GM19324 (cell line): Measurements from ENCODE around the gene FNDC3A.
"Not testable (repeated sequence)": the region's sequence is repeated elsewhere in the genome, so short reads cannot be mapped to it uniquely, and the experiment has no call there.

Experiments
- ATAC-seq: cut with Tn5 transposase; IDR thresholded peaks from one replicate; pipeline ENCODE4 v1.9.1; 2021; ENCODE audit warnings: mild to moderate bottlenecking, moderate library complexity; ENCODE audit not compliant: unreplicated experiment, low FRiP score

FNDC3A gene

DNA sequence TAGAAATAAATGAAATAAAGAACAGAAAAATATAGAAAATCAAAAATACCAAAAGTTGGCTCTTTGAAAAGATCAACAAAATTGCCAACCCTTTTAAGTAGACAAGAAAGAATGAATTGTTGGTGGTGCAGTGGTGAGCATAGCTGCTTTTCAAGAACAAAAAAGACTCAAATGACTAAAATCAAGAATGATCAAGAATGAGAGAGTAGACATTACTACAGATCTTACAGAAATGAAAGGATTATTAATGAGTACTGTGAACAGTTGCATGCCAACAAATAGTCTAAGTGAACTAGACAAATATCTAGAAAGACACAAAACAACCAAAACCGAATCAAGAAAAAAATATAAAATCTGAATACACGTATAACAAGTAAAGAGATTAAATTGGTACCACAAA lies 53.9 kb downstream of the FNDC3A start:
- ATAC-seq, result no peak

DNA sequence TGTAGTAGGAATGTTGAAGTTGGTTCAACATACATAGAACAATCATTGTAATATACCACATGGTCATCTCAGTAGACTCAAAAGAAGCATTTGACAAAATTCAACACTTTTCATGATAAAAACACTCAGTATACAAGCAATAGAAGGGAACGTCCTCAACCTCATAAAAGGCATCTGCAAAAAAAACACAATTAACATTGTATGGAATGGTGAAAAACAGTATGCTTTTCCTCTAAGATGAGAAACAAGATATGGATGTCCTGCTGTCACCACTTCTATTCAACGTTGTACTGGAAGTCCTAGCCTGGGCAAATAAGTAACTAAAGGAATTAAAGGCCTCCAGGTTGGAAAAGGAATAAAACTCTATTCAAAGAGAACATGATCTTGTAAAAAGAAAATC lies 54.5 kb downstream of the FNDC3A start:
- no peak for ATAC-seq

DNA sequence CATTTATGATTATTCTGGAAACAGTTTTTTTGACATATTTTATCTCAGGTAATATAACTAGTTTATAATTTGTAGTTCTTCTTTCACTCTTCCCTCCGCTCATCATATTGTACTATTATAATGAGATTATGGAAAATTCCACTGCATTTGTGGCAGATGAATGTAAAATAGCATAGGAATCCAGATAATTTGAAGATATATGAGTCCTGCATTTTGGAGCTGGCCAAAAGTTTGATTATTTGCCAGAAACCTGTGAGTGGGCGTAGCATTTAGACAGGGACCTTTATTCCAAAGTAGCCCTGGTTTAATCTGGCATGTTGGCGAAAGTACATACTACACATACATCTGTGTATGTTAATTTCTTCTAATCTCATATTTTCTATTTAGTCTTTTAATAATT lies 65.2 kb downstream of the FNDC3A start:
- no peak for ATAC-seq

DNA sequence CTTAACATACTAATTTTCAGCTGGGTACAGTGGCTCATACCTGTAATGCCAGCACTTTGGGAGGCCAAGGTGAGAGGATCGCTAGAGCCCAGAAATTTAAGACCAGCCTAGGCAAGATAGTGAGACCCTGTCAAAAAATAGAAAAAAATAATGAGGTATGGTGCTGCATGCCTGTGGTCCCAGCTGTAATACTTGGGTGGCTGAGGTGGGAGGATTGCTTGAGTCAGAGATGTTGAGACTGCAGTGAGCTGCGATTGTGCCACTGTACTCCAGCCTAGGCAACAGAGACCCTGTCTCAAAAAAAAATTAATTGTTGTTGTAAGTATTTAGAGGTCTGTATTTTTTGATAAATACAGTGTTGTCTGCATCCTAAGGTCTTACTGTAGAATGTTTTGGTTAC lies 66.8 kb downstream of the FNDC3A start:
- no peak for ATAC-seq

DNA sequence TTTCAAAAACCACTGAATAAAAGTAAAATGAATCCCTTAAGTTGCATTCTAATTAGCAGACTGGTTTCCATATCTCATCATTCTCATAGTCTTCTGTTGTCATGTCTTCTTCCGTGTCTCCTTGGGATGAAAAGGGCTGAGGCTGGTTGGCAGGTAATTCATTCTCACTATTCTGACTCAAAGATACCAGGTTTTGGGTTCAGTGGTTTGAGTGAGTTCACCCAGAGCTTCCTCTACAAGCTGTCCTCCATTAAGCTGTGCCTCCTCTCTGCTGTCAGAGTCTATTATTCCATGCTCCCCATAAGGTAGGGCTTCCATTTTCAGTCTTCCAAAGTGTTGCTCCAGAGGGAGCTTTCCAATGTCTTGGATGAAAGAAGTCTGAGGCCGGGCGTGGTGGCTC lies 68.3 kb downstream of the FNDC3A start:
- ATAC-seq, result no peak

DNA sequence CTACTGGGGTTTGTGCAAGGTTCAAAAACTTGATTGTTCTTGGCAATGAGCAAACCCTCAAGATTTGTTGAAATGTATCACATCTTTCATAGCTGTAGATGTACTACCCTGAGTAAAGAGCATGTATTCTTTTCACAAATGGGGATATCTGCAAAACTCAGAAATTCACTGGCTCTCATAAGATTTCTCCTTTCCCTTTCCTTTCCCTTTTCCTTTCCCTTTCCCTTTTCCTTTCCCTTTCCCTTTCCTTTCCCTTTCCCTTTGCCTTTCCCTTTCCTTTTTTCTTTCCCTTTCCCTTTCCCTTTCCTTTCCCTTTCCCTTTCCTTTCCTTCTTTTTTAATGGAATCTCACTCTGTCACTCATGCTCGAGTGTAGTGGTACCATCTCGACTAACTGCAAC lies 69.1 kb downstream of the FNDC3A start:
- ATAC-seq, result no peak

DNA sequence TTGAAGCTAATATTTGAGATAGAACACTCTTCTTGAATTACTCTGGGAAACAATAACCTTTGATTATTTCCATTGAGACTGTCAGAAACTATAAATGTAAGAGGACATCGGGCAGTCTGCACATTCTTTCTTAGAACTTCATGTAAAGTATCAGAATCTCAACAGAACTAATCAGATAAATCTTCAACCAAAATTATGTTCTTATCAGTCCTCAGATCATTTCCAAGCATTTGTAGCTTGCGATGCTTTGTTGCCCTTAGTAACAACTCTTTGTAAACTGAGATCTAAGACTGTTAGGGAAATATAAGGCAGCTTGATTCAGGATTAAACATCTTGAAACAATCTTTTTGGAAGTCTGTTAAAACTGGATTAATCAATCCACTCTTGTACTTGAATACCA lies 70.3 kb downstream of the FNDC3A start:
- ATAC-seq, result no peak

DNA sequence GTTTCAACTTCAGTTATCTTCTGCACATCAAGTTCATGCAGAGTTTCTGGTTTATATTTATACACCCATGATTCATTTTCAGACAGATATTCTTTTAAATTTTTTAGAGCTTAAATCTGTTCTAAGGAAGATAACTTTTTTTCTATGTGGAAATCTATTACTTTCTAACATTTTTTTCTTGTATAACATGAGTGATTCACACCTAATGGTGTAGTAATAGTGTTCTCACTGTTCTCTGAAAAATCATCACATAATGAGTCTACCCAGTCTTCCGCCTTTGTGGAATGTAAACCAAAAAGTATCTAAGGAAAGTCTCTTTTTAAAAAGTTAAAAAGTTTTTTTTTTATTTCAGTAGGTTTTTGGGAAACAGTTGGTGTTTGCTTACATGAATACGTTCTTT lies 70.8 kb downstream of the FNDC3A start:
- ATAC-seq, result no peak

DNA sequence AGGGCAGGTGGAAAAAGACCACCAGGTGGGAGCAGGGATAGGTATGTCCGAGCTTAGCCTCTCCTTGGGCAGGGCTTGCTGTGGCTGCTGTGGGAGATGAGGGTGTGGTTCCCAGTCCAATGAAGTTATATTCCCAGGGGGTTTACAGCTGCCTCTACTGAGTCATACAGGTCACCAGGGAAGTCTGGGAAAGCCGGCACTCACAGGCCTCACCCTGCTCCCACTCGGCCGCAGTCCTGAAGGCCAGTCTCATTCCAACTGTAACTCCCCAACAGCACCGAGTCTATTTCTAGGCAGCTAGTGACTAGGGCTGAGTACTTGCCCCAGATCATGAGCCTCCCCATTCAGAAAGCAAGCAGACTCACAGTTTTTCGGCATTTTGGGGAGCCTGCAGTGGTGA lies 77.1 kb downstream of the FNDC3A start:
- no peak for ATAC-seq

DNA sequence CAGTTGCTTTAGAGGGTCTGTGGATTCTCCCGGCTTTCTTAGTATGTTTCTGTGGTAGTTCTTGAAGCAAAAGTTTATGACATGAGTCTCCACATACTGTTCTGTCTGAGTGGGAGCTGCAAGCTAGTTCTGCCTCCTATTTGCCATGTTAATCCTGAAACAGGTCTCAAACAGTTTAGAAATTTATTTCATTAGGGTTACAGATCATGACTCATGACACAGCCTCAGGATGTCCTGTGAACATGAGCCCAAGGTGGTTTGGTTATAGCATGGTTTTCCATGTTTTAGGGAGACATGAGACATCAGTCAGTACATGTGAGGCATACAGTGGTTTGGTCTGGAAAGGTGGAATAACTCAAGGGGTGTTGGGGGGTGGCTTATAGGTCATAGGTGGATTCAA lies 77.5 kb downstream of the FNDC3A start:
- no peak for ATAC-seq

DNA sequence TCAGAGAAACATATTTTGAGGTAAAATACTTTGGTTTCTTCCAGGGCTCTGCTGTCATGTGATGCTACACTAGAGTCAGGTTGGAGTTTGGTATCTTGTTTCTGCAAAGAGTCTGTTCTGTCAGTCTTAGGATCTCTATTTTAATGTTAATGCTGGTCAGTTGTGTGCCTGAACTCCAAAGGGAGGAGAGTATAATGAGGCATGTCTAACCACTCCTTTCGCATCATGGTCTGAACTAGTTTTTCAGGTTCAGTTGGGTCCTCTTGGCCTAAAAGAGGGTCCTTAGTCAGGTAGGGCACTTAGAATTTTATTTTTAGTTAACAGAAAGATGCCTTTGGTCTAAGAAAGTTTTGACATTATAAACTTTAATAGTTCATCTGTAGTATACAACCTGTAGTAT lies 78.2 kb downstream of the FNDC3A start:
- no peak for ATAC-seq

DNA sequence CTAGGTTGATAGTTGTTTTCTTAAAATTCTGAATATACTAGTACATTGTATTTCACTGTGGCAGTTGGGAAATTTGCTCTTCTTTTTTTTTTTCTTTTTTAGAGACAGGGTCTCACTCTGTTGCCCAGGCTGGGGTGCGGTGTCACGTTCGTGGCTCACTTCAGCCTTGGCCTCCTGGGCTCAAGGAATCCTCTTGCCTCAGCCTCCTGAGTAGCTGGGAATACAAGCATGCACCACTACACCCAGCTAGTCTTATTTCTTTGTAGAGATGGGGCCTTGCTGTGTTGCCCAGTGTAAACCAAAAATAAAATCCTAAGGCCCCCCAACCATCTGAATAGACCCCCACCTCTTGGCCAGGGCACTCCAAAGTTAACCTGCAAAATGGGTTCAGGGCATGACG lies 79.3 kb downstream of the FNDC3A start:
- ATAC-seq, result no peak

DNA sequence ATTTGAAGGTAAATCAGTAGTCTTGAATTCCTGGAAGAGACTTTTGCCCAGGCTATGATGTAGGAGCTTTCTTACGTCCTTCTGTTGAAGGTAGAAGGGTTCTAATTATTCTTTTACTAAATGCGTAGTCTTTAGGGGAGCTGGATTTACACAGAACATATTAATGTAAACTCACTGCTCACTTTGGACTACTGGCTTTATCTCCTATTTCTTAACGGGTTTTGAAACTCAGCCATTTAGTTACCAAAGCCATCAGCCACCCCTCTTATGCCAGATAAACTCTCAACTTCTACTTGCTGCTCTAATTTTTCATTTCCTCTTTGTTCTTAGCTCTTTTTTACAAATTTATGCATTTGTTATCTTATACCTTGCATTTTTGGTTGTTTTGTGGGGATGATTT lies 81.5 kb downstream of the FNDC3A start:
- ATAC-seq, result no peak

DNA sequence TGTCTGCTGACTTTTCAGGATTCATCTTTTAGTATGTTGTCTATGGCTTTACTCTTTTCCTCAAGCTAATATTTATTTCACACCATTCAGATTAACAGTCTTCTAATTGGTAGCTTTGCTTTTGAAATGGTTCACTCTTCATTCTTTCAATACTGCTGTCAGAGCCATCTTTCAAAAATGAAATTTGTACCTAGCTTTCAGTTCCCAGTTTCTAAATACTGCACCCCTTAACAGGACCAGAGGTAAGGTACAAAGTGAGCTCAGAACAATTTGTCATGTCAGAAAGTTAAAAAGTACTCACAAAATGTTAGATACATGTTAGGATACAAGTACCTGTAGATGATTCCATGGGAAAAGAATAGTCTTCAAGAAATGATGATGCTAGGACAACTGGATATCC lies 83.0 kb downstream of the FNDC3A start:
- ATAC-seq, result no peak

DNA sequence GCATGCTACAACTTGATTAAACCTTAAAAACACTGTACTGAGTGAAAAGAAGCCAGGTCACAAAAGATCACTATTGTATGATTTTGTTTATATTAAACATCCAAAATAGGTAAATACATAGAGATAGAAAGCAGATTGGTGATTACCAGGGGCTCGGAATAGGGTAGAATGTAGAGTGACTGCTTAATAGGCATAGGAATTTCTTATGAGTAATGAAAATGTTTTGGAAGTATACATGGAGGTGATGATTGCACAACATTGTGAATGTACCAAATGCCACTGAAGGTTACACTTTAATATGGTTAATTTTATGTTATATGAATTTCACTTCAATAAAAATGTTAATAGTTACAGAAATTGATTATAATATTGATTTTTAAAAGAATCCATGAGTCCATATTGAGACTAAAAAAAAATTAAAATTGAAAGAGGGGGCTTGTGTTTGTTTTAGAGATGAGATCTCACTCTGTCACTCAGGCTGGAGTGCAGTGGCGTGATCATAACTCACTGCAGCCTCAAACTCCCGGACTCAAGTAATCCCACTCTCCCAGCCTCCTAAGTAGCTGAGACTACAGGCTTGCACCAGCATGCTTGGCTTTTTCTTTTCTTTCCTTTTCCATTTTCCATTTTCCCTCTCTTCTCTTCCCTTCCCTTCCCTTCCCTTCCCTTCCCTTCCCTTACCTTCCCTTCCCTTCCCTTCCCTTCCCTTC lies 85.1 kb downstream of the FNDC3A start:
- no peak for ATAC-seq

DNA sequence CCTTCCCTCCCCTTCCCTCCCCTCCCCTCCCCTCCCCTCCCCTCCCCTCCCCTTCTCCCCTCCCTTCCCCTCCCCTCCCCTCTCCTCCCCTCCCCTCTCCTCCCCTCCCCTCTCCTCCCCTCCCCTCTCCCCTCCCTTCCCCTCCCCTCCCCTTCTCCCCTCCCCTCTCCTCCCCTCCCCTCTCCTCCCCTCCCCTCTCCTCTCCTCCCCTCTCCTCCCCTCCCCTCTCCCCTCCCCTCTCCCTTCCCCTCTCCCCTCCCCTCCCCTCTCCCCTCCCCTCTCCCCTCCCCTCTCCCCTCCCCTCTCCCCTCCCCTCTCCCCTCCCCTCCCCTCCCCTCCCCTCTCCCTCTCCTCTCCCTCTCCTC lies 85.7 kb downstream of the FNDC3A start:
- not testable (repeated sequence) for ATAC-seq

DNA sequence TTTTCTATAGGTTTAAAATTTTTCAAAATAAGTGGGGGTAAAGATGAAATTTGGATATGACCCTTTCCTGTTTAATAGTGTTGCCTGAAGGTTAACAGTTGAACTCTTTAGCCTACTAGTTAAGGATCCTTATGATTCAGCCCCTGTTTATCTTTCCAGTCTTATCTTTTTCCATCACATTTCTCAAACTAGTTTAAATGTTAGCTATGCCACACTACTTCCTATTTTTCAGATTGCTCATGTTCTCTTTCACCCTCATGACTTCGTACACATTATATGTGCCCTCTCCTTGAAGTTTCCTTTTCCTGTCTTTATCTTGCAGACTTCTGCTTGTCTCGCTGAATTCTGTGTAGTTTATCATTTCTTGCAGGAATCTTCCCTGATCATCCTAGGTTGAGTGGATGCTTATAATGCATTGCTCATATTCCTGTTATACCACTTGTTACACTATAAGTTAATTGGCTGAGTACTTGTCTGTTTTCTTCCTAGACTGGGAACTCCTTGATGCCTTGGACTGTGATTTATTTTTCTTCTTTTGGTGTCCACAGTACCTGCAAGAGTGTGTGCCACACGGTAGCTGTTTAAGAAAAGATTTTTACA lies 86.7 kb downstream of the FNDC3A start:
- no peak for ATAC-seq

DNA sequence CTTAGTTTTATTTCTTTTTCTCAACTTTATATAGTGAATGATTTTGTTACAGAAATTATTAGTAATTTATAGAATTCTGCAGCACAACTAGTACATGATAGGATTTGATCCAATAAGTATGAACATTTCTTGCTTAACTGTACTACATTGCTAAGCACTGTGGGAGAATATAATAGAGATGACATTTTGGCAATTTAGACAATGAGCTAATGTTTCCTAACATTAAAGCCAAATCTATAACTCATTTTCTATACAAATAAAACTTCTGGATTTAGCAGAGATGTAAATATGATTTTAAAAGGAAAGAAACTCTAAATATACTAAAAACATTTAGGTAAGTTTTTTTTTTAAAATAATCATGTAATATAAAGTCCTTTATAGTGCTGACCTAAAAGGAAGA lies 87.3 kb downstream of the FNDC3A start:
- no peak for ATAC-seq

DNA sequence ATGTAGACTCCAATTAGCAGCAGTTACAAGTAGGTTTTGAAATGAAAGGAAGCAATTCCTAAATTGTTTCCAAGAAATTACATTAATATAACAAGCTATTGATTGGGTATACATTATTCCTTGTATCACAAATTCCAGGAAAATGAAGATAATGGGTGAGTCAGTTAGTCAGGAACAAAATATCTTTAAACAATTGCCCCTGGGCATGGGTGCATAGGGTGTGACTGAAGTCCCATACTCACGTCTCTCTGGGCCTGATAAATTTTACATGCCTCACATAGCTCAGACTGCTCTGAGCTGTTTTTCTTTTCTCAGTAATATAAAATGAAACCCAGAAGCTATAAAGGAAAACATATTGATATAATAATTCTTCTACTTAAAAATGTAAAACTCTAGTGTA lies 87.8 kb downstream of the FNDC3A start:
- no peak for ATAC-seq

DNA sequence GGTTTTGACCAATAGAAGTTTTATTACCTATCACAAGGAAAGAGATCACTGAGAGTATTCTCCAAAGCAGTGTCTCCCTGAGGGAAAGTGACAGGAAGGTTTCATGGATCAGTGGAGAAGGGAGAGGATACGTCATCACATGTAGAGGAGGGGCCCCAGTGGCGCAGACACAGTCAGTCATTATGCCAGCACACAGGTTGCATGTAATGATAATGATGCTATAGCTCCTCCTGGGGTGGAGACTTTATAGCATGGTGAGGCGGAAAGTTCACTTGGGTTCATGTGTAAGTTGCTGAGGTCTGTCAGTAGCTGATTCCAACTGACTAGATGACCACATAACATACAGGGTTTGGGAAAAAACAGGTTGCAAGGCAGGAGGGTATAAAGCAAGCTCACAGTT lies 88.8 kb downstream of the FNDC3A start:
- no peak for ATAC-seq

DNA sequence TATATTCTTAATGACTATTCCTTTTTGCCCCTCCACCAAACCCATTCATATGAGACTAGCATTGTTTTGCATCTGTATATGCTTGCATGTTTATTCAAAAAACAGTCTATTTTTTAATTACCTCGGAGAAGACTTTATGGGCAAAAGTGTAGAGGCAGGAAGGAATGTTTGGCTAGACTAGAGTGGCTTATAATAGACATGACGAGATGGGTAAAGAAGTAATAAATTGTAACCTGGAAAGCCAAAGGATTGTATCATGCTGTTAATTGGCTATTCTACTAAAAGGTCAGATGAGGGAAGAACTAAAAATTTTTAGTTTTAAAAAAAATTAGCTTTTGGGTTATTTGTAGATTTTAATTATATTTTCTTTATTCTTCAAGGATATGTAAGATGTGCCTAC lies 91.1 kb downstream of the FNDC3A start:
- ATAC-seq, result no peak

DNA sequence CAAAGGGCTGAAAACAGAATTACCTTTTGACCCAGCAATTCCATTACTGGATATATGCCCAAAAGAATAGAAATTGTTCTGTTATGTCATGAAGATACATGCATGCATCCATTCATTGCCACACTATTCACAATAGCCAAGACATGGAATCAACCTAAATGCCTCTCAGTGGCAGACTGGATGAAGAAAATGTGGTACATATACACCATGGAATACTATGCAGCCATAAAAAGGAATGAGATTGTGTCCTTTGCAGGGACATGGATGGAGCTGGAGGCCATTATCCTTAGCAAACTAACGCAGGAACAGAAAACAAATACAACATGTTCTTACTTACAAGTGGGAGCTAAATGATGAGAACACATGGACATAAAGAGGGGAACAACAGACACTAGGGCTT lies 92.8 kb downstream of the FNDC3A start:
- not testable (repeated sequence) for ATAC-seq

DNA sequence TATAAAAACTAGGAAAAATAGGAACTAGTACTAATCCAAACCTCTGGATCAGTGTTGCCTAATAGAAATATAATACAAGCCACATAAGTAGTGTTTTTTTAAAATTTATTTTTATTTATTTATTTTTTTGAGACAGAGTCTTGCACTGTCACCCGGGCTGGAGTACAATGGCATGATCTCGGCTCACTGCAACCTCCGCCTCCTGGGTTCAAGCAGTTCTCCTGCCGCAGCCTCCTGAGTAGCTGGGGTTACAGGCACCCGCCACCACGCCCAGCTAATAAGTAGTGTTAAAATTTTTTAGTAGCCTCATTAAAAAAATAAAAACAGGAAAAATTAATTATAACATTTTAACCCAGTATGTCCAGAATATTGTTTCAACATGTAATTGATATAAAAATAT lies 94.3 kb downstream of the FNDC3A start:
- ATAC-seq, result not testable (repeated sequence)
